Measurements from ENCODE around the gene USB1.

Gene USB1

DNA sequence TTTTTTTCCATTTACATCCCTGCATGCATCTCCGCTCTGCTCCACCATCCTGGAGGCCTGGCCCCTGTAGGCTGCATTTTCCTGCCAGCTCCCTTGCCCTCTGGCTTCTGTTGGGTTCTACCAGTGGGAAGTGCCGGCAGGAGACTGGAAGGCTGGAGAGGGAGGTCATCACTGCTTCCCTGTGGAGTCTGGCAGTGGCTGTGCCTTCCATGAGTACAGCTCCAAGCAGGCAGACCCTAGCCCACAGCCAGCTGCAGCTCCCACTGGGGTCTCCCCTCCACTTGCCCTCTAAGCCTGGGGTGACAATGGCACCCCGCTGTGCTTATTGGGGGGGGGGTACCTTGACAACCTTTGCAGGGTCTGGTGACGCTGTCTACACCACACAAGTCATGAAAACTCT is 61.6 kb downstream of the USB1 start:
- no peak for TF ChIP-seq POLR2AphosphoS5 (IDR thresholded peaks at IDR 0.05; ENCODE audit: low read depth, low read length)
- TF ChIP-seq POU2F2 (IDR thresholded peaks at IDR 0.05; ENCODE audit: low read depth, low read length) = no peak
- no peak for TF ChIP-seq POLR2A (IDR thresholded peaks at IDR 0.05; ENCODE audit: low read depth, low read length)
- TF ChIP-seq SPI1 (IDR thresholded peaks at IDR 0.05; ENCODE audit: low read depth, low read length) = no peak
- no peak for TF ChIP-seq TAF1 (IDR thresholded peaks at IDR 0.05; ENCODE audit: low read depth, low read length)
- TF ChIP-seq PAX5 (IDR thresholded peaks at IDR 0.05; ENCODE audit: insufficient read depth, low read length, severe bottlenecking) = no peak
- DNase-seq (ENCODE audit: insufficient read length, low spot score) = no peak
- no peak for FAIRE-seq

DNA sequence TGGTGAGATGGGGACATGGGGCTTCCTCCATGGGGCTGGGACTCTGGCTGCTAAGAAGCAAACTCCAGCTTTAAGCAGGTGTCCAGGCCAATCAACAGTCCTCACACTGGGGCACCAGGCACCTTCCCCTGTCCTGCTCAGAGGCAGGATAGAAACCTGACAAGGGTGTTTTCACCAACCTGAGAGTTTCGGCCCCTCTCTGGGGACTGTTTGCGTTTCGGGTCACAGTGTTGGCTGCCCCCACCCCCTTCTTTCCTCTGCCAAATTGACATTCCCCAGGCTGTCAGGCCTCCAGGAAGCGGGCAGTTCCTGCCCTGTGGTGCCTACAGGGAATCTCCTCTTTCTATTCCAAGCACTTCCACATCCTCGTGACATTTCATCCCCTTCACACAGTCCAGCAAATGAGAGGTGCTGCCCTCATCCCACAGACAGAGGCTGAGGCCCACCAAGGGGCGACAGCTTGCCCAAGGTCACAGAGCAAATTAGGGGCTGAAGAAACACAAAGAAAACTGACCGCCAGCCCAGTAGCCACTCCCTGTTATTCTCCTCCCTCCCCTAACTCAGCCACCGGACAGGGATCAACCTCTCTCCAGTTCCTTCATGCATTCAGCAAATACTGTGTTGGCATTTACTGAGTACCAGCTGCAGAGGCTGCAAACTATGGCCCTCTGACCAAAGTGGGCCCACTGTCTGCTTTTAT is 62.3 kb downstream of the USB1 start:
- no peak for FAIRE-seq

DNA sequence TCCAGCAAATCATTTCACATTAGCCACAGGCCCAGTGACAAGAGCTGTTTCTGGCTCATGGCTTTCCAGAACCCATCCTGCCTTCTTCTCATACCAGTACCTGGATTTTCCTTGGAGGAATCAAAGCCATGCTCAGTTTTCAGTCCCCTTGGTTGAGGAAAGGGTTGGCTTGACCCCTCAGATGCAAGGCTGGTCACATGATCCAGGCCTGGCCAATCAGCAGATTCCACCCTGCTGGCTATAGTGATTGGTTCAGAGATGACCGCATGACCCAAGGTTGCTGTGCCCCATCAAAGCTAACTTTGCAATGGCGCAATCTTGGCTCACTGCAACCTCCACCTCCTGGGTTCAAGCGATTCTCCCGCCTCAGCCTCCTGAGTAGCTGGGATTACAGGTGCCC is 69.4 kb downstream of the USB1 start:
- no peak for FAIRE-seq
- TF ChIP-seq SPI1 (IDR thresholded peaks at IDR 0.05; ENCODE audit: low read depth, low read length) = no peak
- TF ChIP-seq POU2F2 (IDR thresholded peaks at IDR 0.05; ENCODE audit: low read depth, low read length) = no peak
- no peak for TF ChIP-seq POLR2AphosphoS5 (IDR thresholded peaks at IDR 0.05; ENCODE audit: low read depth, low read length)
- TF ChIP-seq POLR2A (IDR thresholded peaks at IDR 0.05; ENCODE audit: low read depth, low read length) = no peak
- TF ChIP-seq PAX5 (IDR thresholded peaks at IDR 0.05; ENCODE audit: insufficient read depth, low read length, severe bottlenecking) = no peak
- no peak for TF ChIP-seq TAF1 (IDR thresholded peaks at IDR 0.05; ENCODE audit: low read depth, low read length)
- no peak for DNase-seq (ENCODE audit: insufficient read length, low spot score)

More for the DNA sequence above, 62.3 kb downstream of the USB1 start:
- TF ChIP-seq PAX5 (IDR thresholded peaks at IDR 0.05; ENCODE audit: insufficient read depth, low read length, severe bottlenecking) (no peak), POU2F2 (IDR thresholded peaks at IDR 0.05; ENCODE audit: low read depth, low read length) (no peak), POLR2A (IDR thresholded peaks at IDR 0.05; ENCODE audit: low read depth, low read length) (no peak), POLR2AphosphoS5 (IDR thresholded peaks at IDR 0.05; ENCODE audit: low read depth, low read length) (no peak), TAF1 (IDR thresholded peaks at IDR 0.05; ENCODE audit: low read depth, low read length) (no peak), SPI1 (IDR thresholded peaks at IDR 0.05; ENCODE audit: low read depth, low read length) (no peak)
- no peak for DNase-seq (ENCODE audit: insufficient read length, low spot score)
